SU-DHL-6 (cell line): ENCODE results near the gene PIGP.

Source experiments
- EZH2phosphoT487 ChIP-seq: fragments of 200-600 bp; sonication (generic), shearing (Covaris generic); conservative IDR thresholded peaks from 2 replicates; pipeline ENCODE4 v1.6.1; 2018; ENCODE audit warnings: mild to moderate bottlenecking, antibody characterized with exemption, low read length, moderate library complexity, mixed read lengths
- TF ChIP-seq, protein P1 (sequence below): fragments of 200-600 bp; sonication (generic); IDR thresholded peaks from one replicate; pipeline ENCODE4 v1.5.1; 2017; ENCODE audit warnings: antibody characterized with exemption, mild to moderate bottlenecking, low read length, moderate library complexity; ENCODE audit not compliant: insufficient read depth, poor library complexity, severe bottlenecking

DNA sequence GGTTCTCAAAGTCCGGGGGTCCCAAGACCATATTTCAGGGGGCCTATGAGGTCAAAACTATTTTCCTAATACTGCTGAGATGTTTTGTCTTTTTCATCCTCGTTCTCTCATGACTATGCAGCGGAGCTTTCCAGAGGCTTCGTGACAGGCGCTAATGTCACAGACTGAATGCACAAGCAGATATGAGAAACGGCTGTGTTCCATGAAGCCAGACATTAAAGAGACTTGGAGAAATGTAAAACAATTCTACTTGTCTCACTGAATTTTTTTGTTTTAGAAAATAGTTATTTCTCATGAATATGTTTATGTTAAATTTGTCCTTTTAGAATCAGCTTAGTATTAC lies 10.3 kb downstream of the PIGP start:
- TF ChIP-seq, protein P1, sequence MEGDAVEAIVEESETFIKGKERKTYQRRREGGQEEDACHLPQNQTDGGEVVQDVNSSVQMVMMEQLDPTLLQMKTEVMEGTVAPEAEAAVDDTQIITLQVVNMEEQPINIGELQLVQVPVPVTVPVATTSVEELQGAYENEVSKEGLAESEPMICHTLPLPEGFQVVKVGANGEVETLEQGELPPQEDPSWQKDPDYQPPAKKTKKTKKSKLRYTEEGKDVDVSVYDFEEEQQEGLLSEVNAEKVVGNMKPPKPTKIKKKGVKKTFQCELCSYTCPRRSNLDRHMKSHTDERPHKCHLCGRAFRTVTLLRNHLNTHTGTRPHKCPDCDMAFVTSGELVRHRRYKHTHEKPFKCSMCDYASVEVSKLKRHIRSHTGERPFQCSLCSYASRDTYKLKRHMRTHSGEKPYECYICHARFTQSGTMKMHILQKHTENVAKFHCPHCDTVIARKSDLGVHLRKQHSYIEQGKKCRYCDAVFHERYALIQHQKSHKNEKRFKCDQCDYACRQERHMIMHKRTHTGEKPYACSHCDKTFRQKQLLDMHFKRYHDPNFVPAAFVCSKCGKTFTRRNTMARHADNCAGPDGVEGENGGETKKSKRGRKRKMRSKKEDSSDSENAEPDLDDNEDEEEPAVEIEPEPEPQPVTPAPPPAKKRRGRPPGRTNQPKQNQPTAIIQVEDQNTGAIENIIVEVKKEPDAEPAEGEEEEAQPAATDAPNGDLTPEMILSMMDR, result no peak
- no peak for TF ChIP-seq EZH2phosphoT487
